ENCODE data around the gene PRPF40A.
A peak's percentile ranks its signal among the peaks of the same experiment; 100 is the strongest.

PRPF40A gene

DNA sequence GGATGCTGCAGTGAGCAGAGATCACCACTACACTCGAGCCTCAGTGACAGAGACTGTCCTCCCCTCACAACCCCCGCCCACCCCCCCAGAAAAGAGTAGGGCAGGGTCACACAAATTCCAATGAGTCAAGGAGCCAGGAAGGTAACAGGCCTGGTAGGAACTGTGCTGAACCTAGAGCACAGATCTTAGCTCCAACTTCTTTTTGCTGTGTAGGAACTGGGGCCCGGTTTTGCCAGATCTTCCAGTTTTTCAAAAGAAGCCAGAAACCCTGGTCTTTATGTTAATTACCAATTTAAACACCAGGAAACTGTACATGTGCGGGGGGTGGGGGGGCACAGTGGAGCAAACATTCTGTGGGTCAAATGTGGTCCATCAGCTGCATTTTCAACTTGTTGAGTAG is 71.0 kb downstream of the PRPF40A start:
- DNase-seq (ENCODE audit: insufficient read length) (no peak), FAIRE-seq (no peak)
- TF ChIP-seq POLR2A (IDR thresholded peaks at IDR 0.05; ENCODE audit: low read depth, low read length) (no peak), POLR2AphosphoS5 (IDR thresholded peaks at IDR 0.05; ENCODE audit: low read depth, low read length) (no peak), TAF1 (IDR thresholded peaks at IDR 0.05; ENCODE audit: borderline replicate concordance, low read depth, low read length) (no peak)

DNA sequence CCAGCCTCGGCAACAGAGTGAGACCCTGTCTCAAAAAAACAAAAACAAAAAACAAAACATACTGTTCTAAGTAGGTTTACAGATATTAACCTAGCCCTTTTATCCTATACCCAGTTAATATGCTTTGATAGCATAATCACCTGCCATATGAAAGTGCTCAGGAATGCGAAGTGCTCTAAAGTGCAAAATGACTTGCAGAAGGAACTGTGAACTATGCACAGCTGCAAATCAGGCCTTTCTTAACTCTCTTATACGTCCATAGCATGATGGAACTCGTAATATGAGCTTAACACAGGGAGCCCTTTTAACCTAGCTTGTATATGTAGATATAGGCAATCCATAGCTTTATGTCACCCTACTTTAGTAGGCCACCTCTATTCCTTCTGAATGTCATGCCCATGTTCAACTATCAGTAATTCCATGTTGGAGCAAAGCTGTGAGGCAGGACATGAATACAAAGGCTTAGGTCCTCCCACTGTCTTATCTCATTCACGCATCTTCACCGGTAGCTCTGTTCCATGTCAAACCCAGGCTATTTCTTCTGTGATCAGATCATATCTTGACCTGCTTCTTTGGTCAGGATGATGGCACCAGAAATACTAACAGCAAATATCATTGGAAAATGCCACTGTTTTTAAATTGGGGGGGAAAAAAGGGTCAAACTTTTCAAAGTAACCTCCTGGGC is 72.9 kb downstream of the PRPF40A start:
- DNase-seq (ENCODE audit: insufficient read length) = no peak
- TF ChIP-seq POLR2A (IDR thresholded peaks at IDR 0.05; ENCODE audit: low read depth, low read length) (no peak), POLR2AphosphoS5 (IDR thresholded peaks at IDR 0.05; ENCODE audit: low read depth, low read length) (no peak), TAF1 (IDR thresholded peaks at IDR 0.05; ENCODE audit: borderline replicate concordance, low read depth, low read length) (no peak)
- FAIRE-seq = no peak

DNA sequence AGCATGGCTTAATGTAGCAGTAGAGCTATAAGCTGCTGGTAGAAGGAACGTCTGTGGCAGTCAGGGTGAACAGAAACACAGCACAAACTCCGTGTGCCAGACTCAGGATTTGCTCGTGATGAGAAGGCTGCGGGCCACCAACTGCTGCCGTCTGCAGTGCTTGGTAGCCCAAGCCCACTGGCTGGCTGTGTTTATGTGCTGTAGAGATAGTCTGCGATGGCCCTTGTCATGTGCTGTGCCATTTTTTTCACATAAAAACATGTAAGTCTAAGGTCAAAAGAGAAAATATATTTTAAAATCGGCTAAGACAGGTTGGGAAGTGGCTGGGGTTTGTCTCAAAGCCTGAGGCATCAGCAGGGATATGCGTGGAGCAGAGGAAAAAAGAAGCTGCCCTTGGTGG is 78.7 kb downstream of the PRPF40A start:
- DNase-seq (ENCODE audit: insufficient read length) (no peak), FAIRE-seq (no peak)
- TF ChIP-seq POLR2A (IDR thresholded peaks at IDR 0.05; ENCODE audit: low read depth, low read length) (no peak), POLR2AphosphoS5 (IDR thresholded peaks at IDR 0.05; ENCODE audit: low read depth, low read length) (no peak), TAF1 (IDR thresholded peaks at IDR 0.05; ENCODE audit: borderline replicate concordance, low read depth, low read length) (no peak)

DNA sequence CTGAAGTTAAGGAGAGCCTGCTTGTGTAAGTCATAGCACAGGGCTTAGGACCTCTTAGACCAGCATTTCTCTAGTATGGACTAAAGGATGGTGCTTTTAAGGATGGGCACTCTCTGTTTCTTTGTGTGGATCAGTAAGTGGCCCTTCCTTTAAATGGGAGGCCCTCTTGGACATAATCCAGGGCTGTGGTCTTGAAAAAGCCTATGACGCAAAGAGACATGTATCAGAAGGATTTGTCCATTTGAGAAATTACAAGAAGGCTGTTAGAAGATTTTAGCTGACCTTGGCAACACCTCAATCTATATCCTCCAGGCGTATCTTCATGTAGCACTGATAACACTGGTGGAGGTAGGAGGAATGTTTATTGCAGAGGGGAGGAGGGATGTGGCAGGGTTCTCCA is 79.2 kb downstream of the PRPF40A start:
- no peak for FAIRE-seq
- TF ChIP-seq POLR2A (IDR thresholded peaks at IDR 0.05; ENCODE audit: low read depth, low read length) (no peak), POLR2AphosphoS5 (IDR thresholded peaks at IDR 0.05; ENCODE audit: low read depth, low read length) (no peak), TAF1 (IDR thresholded peaks at IDR 0.05; ENCODE audit: borderline replicate concordance, low read depth, low read length) (no peak)
- no peak for DNase-seq (ENCODE audit: insufficient read length)

DNA sequence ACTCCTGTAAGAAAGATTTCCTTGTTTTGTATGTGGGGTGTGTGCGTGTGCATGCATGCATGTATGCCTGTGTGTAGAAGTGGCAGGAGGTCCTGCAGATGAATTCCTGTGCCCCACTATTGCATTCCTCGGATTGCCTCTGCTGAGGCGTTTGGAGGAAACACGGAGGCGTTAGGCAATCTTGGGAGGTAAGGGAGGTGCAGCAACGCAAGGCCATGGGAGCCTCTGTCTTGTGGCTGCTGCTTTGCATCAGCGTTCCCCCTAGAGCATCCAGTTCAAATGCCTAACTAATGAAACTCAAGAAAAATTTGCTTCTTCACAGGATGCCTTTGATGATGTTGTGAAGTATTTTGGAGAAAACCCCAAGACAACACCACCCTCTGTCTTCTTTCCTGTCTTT is 80.0 kb downstream of the PRPF40A start:
- no peak for FAIRE-seq
- no peak for TF ChIP-seq POLR2A (IDR thresholded peaks at IDR 0.05; ENCODE audit: low read depth, low read length)
- no peak for TF ChIP-seq TAF1 (IDR thresholded peaks at IDR 0.05; ENCODE audit: borderline replicate concordance, low read depth, low read length)
- no peak for TF ChIP-seq POLR2AphosphoS5 (IDR thresholded peaks at IDR 0.05; ENCODE audit: low read depth, low read length)
- no peak for DNase-seq (ENCODE audit: insufficient read length)

DNA sequence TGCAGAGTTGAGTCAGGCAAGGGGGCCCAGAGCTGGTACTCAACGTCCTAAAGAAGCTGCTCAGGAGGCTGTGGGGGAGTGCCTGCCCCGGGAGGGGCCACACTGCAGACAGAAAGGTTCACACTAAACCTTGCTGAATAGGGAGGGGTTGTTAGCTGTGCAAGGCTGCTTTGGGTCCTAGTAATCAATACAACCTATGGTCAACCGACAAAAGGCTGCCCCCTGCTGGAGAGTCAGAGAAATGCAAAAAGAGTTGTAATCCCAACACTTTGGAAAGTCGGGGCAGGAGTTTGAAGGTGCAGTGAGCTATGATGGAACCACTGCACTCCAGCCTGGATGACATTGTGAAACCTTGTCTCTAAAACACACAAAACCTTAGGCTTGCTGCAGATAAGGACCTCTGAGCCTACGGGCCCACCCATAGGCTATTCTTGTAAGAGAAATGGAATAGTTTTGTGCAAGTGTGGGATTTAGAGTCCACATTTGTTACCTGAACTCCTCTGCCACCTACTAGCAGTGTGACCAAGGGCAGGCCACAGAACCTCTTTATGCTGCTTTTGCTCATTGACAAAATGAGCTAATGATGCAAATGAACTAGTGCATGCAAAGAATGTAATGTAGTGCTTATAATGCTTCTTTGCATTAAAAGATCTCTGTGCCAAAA is 81.5 kb downstream of the PRPF40A start:
- FAIRE-seq (peak; percentile 93), DNase-seq (ENCODE audit: insufficient read length) (peak; percentile 27)
- TF ChIP-seq POLR2A (IDR thresholded peaks at IDR 0.05; ENCODE audit: low read depth, low read length) (no peak), TAF1 (IDR thresholded peaks at IDR 0.05; ENCODE audit: borderline replicate concordance, low read depth, low read length) (no peak), POLR2AphosphoS5 (IDR thresholded peaks at IDR 0.05; ENCODE audit: low read depth, low read length) (no peak)

DNA sequence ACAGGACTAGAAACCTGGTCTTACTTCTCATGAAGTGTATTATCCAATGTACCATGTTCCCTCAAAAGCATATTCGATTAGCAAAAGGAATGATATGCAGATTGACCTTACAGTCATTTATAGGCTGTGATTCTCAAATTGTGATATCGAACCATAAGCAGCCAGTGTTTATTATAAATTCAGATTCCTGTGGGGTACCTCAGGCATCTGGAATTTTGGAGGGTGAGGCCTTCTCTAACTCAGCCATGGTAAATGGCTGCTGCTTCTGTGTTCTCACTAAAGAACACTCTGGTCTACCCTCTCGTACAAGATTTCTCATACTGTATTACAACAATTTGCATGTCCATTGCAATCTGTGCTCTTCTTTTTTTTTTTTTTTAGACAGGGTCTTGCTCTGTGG is 84.5 kb downstream of the PRPF40A start:
- TF ChIP-seq POLR2AphosphoS5 (IDR thresholded peaks at IDR 0.05; ENCODE audit: low read depth, low read length) = no peak
- TF ChIP-seq POLR2A (IDR thresholded peaks at IDR 0.05; ENCODE audit: low read depth, low read length) = no peak
- no peak for TF ChIP-seq TAF1 (IDR thresholded peaks at IDR 0.05; ENCODE audit: borderline replicate concordance, low read depth, low read length)
- FAIRE-seq (no peak), DNase-seq (ENCODE audit: insufficient read length) (no peak)

DNA sequence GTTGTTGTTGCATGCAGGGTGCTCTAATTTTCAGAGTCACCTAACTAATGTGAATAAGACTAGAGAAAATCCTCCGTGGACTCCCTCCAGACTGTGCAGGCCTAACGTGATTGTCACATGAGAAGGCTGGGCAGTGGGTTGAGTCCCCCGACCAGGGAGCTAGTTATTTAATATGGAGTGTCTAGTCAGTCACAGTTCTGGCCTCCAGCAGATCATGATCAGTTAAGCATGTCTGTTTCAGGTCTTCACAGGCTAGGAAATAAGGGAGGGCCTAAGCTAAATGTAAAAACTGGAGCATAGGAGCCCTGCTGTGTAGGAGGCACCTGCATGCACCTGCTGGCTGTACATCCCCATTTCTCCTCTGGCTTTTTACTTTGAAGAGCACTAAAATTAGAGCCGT is 86.8 kb downstream of the PRPF40A start:
- no peak for DNase-seq (ENCODE audit: insufficient read length)
- TF ChIP-seq TAF1 (IDR thresholded peaks at IDR 0.05; ENCODE audit: borderline replicate concordance, low read depth, low read length) = no peak
- TF ChIP-seq POLR2A (IDR thresholded peaks at IDR 0.05; ENCODE audit: low read depth, low read length) = no peak
- no peak for TF ChIP-seq POLR2AphosphoS5 (IDR thresholded peaks at IDR 0.05; ENCODE audit: low read depth, low read length)
- FAIRE-seq = no peak

DNA sequence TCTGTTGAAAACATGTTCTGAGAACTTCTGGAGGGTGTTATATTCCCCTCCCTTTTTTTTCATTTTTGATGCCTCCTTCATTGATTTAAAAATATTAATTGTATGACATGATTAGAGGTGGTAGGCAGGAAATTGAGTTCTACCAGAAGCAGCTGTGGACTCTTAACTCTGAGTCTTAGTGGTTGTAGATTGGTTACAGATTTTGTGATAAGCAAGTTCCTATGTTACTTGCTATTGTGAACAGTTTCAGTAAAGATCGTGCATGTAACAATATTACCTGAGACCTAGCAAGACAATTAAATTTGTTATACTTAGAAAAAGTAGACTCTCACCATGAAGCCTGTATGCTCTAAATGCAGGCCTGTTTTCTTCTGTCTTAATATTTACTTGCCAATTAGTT is 88.1 kb downstream of the PRPF40A start:
- TF ChIP-seq POLR2AphosphoS5 (IDR thresholded peaks at IDR 0.05; ENCODE audit: low read depth, low read length) (no peak), POLR2A (IDR thresholded peaks at IDR 0.05; ENCODE audit: low read depth, low read length) (no peak), TAF1 (IDR thresholded peaks at IDR 0.05; ENCODE audit: borderline replicate concordance, low read depth, low read length) (no peak)
- DNase-seq (ENCODE audit: insufficient read length) = no peak
- no peak for FAIRE-seq

DNA sequence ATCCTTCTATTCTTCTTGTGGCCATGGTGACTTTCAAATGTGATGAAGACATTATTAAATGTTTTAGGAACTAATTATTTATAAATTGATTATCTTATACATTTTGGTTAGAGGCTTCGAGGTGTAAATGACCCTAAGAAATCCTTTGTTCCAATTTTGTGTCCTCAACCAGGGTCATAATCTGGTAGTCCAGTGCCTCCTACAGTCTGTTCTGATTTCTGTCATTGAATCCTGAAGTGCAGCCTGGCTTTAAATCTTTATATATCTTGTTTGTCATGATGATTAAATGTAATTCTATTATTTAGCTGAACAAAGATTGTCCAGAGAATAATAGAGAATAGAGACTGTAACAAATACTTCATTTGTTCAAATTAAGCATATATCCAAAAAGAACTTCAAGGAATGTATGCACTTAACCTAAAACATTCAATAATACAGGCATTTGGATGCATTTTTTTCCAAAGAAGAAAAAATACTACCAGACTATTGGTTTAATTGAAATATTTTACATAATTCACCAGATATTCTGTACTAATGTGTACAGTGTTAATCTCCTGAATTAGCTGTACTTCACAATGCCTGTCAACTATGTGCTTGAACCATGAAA is 89.8 kb downstream of the PRPF40A start:
- FAIRE-seq (no peak), DNase-seq (ENCODE audit: insufficient read length) (no peak)
- no peak for TF ChIP-seq POLR2AphosphoS5 (IDR thresholded peaks at IDR 0.05; ENCODE audit: low read depth, low read length)
- no peak for TF ChIP-seq TAF1 (IDR thresholded peaks at IDR 0.05; ENCODE audit: borderline replicate concordance, low read depth, low read length)
- TF ChIP-seq POLR2A (IDR thresholded peaks at IDR 0.05; ENCODE audit: low read depth, low read length) = no peak

DNA sequence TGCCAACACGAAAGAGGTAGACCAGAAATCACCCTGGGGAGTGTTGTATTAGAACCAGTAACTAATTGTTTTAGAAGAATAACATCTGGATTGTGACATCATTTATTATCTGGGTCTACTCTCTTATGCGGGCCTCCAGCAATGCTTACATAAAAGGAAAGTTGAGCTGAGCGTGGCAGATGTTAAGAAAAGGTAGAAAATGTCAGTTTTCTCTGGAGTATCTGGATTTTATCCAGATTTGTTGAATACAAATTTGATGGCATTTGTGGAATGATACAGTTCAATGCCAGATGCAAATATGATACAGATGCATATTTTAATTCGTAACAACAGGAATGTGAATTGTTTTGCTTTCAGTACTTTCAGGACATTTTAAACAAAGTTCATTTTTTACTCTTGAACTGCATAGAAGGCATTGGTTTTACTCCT is 90.3 kb downstream of the PRPF40A start:
- DNase-seq (ENCODE audit: insufficient read length) = no peak
- TF ChIP-seq TAF1 (IDR thresholded peaks at IDR 0.05; ENCODE audit: borderline replicate concordance, low read depth, low read length) = no peak
- no peak for TF ChIP-seq POLR2AphosphoS5 (IDR thresholded peaks at IDR 0.05; ENCODE audit: low read depth, low read length)
- no peak for TF ChIP-seq POLR2A (IDR thresholded peaks at IDR 0.05; ENCODE audit: low read depth, low read length)
- no peak for FAIRE-seq

DNA sequence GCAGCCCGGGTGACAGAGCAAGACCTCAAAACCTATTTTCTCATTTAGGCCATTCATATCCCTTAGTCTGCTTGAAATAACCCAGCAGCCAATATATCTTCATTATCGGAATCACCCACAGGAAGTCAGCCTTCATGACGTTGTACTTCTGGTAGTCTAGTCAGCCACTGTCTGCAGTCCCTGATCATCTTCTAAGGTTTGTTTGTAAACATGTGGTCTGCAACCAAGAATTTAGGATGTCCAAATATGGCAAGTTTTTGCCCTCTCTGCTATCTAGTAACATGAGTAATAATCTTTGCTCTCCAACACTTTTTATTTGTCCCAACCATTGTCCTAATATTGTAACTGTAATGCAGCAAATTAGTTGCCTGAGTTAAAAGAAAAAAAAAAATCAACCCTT is 92.5 kb downstream of the PRPF40A start:
- TF ChIP-seq TAF1 (IDR thresholded peaks at IDR 0.05; ENCODE audit: borderline replicate concordance, low read depth, low read length) (no peak), POLR2AphosphoS5 (IDR thresholded peaks at IDR 0.05; ENCODE audit: low read depth, low read length) (no peak), POLR2A (IDR thresholded peaks at IDR 0.05; ENCODE audit: low read depth, low read length) (no peak)
- FAIRE-seq (no peak), DNase-seq (ENCODE audit: insufficient read length) (no peak)

All from GM12892 (cell line).